Measurements from ENCODE around the gene PLXDC2. TPM values are rescaled to one million over a fixed set of nuclear protein-coding genes. Genes with fewer than 3 reads are reported as not detected.

PLXDC2 gene
- total RNA-seq, 1 donor from 2014 or later, result 0.16 TPM

DNA sequence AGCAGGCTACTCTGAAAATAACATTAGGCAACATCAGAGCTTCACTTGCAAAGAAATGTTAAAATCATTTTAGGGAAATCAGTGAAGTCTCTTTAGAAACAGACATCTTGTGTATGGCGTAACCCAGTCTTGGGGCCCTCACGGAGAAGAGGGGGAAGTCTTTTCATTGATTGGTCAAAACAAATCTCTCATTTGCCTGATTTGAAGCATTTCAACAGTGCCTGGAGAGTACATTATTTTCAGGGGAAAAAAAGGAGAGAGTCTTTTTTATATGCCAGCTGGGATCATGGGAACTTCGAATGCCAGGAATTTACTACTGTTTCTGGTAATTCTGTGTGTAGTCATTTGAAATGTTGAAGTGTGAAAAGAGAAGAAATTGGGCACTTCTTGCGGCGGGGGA lies 471.4 kb downstream of the PLXDC2 start:
- Mint-ChIP-seq H3K27me3 (no peaks in the 10 kb centered on the region), H3K36me3 (ENCODE audit: low read depth) (no peaks in the 10 kb centered on the region), H3K4me1 (no peaks in the 10 kb centered on the region), H3K9me3 (no peaks in the 10 kb centered on the region), H3K27ac (no peak overlapping the region), H3K4me3 (no peak overlapping the region)
- TF ChIP-seq, protein P1, sequence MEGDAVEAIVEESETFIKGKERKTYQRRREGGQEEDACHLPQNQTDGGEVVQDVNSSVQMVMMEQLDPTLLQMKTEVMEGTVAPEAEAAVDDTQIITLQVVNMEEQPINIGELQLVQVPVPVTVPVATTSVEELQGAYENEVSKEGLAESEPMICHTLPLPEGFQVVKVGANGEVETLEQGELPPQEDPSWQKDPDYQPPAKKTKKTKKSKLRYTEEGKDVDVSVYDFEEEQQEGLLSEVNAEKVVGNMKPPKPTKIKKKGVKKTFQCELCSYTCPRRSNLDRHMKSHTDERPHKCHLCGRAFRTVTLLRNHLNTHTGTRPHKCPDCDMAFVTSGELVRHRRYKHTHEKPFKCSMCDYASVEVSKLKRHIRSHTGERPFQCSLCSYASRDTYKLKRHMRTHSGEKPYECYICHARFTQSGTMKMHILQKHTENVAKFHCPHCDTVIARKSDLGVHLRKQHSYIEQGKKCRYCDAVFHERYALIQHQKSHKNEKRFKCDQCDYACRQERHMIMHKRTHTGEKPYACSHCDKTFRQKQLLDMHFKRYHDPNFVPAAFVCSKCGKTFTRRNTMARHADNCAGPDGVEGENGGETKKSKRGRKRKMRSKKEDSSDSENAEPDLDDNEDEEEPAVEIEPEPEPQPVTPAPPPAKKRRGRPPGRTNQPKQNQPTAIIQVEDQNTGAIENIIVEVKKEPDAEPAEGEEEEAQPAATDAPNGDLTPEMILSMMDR (IDR thresholded peaks at IDR 0.05), result no peak
- intact Hi-C loops (cut with micrococcal nuclease), result no loop called here
- ATAC-seq (ENCODE audit: low read depth), result no peak
- CTCF ChIA-PET, result no interaction called here
- no peak for DNase-seq
- POLR2A ChIA-PET, result no interaction called here

DNA sequence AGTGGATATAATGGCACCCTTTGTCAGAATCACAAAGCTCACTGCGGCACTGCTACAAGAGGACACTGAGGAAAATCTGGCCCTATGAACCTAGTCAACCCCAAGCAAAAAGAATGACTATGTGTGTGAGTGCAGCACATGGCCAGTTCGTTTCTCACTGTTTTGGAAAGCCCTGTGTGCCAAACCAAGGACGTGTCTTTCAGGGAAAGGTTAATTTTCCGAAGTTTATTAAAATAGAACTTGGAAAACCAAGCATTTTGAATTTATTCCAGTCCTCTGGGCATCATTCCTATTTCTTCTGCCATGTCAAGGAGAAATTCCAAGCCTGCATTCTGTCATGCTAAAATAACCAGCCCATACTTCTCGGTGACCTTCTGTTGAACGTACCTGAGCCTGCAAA lies 471.8 kb downstream of the PLXDC2 start:
- H3K9me3 Mint-ChIP-seq, result no peaks in the 10 kb centered on the region
- POLR2A ChIA-PET, result no interaction called here
- no peaks in the 10 kb centered on the region for H3K4me1 Mint-ChIP-seq
- intact Hi-C loops (cut with micrococcal nuclease), result no loop called here
- H3K27ac Mint-ChIP-seq, result no peak overlapping the region
- DNase-seq (no peak), ATAC-seq (ENCODE audit: low read depth) (no peak)
- TF ChIP-seq, protein P1 (IDR thresholded peaks at IDR 0.05), result no peak
- no peaks in the 10 kb centered on the region for H3K36me3 Mint-ChIP-seq (ENCODE audit: low read depth)
- H3K27me3 Mint-ChIP-seq, result no peaks in the 10 kb centered on the region
- CTCF ChIA-PET, result no interaction called here
- H3K4me3 Mint-ChIP-seq, result no peak overlapping the region

DNA sequence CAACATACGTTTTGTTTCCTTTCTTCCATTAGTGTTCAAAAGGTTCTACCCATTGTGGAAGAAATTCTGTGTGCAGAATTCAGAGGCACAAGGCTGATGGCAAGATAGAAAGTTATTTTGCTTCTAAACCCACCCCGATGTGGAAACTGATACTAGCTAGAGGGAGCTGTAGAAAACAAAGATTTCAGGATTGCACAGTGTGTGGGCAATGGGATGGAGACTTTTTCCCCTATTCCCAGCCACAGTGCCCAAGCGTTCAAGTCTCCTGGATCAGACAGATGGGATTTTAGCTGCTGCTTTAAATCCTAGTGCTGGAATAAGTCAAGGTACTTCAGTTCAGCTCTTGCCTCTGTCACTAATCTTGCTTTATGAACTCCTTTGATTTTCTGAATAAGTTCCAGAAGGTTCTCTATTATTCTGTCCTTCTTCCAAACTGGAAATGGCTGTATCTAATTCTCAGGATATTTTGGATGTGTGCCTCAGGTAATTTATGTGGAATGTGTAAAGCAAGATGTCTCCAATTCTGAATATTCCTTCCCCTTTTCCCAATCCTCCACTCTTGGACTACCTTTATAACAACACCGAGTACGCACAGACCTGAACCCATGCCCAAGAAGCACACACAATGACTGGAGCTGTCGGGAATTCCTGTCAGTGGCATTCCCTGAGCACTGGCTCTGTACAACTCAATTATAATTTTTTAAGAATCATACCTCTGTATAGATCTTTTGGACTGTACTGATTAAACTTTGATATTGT lies 473.0 kb downstream of the PLXDC2 start:
- intact Hi-C loops (cut with micrococcal nuclease), result no loop called here
- Mint-ChIP-seq H3K4me3 (no peak overlapping the region), H3K4me1 (no peaks in the 10 kb centered on the region), H3K27ac (no peak overlapping the region), H3K27me3 (no peaks in the 10 kb centered on the region), H3K36me3 (ENCODE audit: low read depth) (no peaks in the 10 kb centered on the region), H3K9me3 (peaks cover 2% of the 10 kb centered on the region)
- ChIA-PET POLR2A (no interaction called here), CTCF (no interaction called here)
- TF ChIP-seq, protein P1 (IDR thresholded peaks at IDR 0.05), result no peak
- no peak for DNase-seq
- no peak for ATAC-seq (ENCODE audit: low read depth)

DNA sequence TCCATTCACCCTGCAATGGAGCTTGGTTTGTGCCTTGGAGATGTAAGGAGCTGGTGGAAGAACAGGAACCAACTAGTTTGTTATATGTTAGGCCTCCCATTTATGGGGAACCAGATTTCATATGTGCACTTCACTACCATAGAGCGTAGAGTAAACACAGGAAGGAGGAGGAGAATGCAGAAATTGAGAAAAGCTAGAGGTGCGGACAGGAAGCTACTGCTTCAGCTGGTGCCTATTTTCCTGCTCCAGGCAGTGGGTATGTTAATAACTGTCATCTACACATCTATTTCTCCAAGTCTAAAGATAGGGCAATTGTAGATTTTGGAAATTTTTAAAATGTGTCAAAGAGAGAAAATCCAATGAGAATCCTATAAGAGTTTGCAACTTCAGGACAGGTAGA lies 482.2 kb downstream of the PLXDC2 start:
- H3K4me1 Mint-ChIP-seq, result no peaks in the 10 kb centered on the region
- ATAC-seq (ENCODE audit: low read depth), result no peak
- CTCF ChIA-PET, result no interaction called here
- no peaks in the 10 kb centered on the region for H3K27me3 Mint-ChIP-seq
- no peak overlapping the region for H3K4me3 Mint-ChIP-seq
- POLR2A ChIA-PET, result no interaction called here
- no peak overlapping the region for H3K27ac Mint-ChIP-seq
- DNase-seq, result no peak
- H3K9me3 Mint-ChIP-seq, result peaks cover 11% of the 10 kb centered on the region
- intact Hi-C loops (cut with micrococcal nuclease), result no loop called here
- TF ChIP-seq, protein P1 (IDR thresholded peaks at IDR 0.05), result no peak
- no peaks in the 10 kb centered on the region for H3K36me3 Mint-ChIP-seq (ENCODE audit: low read depth)

DNA sequence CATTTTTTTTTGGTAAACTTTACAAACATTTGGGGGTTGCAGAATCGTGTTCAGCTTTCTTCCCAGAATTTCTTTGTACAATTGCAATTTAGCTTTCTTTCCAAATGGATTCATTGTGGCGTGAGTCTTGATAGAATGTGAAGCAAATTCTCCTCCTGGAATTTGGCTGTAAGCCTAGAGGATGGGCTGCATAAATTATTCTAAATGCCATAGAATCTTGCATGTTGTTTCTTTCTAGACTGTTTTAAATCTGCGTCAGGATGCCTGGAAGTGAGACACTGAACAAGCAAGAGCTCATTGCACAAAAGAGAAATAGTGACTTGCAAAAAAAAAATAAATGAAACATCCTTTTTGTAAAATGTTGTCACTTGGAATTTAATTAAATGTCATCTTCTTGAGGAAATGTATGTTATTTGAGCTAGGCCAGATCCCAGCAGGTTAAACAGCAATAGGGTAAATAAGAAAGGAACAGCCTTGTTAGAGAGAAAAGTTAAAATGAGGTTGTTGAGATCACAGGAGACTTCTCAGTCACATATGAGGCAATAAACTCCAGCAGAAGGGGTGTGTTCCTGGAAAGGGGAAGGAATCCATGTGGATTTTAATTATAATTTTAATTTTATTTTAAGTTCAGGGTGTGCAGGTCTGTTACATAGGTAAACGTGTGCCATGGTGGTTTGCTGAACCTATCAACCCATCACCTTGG lies 483.0 kb downstream of the PLXDC2 start:
- Mint-ChIP-seq H3K4me1 (no peaks in the 10 kb centered on the region), H3K36me3 (ENCODE audit: low read depth) (no peaks in the 10 kb centered on the region), H3K27me3 (no peaks in the 10 kb centered on the region), H3K9me3 (peaks cover 9% of the 10 kb centered on the region), H3K27ac (no peak overlapping the region), H3K4me3 (no peak overlapping the region)
- ATAC-seq (ENCODE audit: low read depth) (no peak), DNase-seq (no peak)
- CTCF ChIA-PET, result no interaction called here
- intact Hi-C loops (cut with micrococcal nuclease), result no loop called here
- POLR2A ChIA-PET, result no interaction called here
- TF ChIP-seq, protein P1 (IDR thresholded peaks at IDR 0.05), result no peak

Data from activated B cell treated with CpG ODN at 0.5 μM for 24 hours (primary cell).